Mesothelial cell of epicardium (in vitro differentiated cells): ENCODE results near the gene CPTP. TPM values are rescaled to one million over a fixed set of nuclear protein-coding genes. Genes with fewer than 3 reads are reported as not detected.

Source experiments
- DNase-seq, 2 experiments: peaks; one replicate each; pipeline ENCODE4 v3.0.0; 2021; ENCODE audit warnings: low spot score in 2 of 2; ENCODE audit not compliant: unreplicated experiment in 2 of 2
- H3K27ac Mint-ChIP-seq: 2 replicates; pipeline ENCODE4 v1.8.0; 2021; ENCODE audit warnings: mixed read lengths
- H3K27me3 Mint-ChIP-seq: 2 replicates; pipeline ENCODE4 v1.8.0; 2021; ENCODE audit warnings: low read depth, mixed read lengths
- H3K36me3 Mint-ChIP-seq: 2 replicates; pipeline ENCODE4 v1.8.0; 2021; ENCODE audit warnings: mixed read lengths
- H3K4me1 Mint-ChIP-seq: 2 replicates; pipeline ENCODE4 v1.8.0; 2021; ENCODE audit warnings: mixed read lengths
- H3K4me3 Mint-ChIP-seq: 2 replicates; pipeline ENCODE4 v1.8.0; 2021; ENCODE audit warnings: mild to moderate bottlenecking, moderate library complexity, mixed read lengths
- H3K9me3 Mint-ChIP-seq: 2 replicates; pipeline ENCODE4 v1.8.0; 2021; ENCODE audit warnings: mixed read lengths
- total RNA-seq: library from RNA; stranded (reverse); gene quantifications from 3 replicates; pipeline ENCODE4 v1.2.1, GENCODE V29; 2021
- TF ChIP-seq, protein P1 (sequence below): fragments of 200-600 bp; sonication (generic); IDR thresholded peaks from one replicate; pipeline ENCODE4 v1.5.0; 2021; ENCODE audit warnings: antibody characterized with exemption; ENCODE audit not compliant: unreplicated experiment

Gene CPTP
- total RNA-seq, result 17.8 to 19.3 TPM (median 18.5 TPM) in 3 replicates

DNA sequence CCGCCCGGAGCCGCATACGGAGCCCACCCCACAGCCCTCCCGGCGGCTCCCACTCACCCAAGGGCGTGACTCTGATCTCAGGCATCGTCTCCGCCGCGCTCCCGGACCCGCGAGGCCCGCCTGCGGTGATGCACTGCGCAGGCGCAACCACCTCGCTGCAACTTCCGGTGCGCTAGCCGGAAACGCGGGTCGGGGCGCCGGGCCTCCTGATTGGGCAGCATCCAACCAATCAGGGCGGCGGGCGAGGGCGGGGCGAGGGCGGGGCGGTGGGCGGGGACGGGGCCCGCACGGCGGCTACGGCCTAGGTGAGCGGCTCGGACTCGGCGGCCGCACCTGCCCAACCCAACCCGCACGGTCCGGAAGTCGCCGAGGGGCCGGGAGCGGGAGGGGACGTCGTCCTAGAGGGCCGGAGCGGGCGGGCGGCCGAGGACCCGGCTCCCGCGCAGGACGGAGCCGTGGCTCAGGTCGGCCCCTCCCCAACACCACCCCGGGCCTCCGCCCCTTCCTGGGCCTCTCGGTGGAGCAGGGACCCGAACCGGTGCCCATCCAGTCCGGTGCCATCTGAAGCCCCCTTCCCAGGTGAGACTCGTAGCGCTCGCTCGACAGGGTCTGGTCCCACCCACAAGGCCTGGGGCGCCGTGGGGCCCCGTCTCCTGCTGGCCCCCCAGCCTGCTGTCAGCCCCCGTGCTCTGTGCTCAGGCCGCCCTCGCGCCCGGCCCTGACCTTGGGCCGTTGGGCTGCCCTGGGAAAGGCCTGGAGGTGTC is at the start of gene CPTP, which contains the start of gene INTS11:
TSS of gene CPTP (plus strand) at position 279 of the 764 bp plus-strand sequence. CDS start 2,109 bp downstream, outside the sequence.
TSS of gene INTS11 (minus strand) at position 137 of the 764 bp plus-strand sequence. CDS start at position 85, 52 bp downstream.
- H3K4me3 Mint-ChIP-seq, result peak within 1 kb of the TSS; percentile 86
- H3K4me1 Mint-ChIP-seq, result peaks cover 14% of the 10 kb centered on the region
- H3K27ac Mint-ChIP-seq, result peak within 1 kb of the TSS; percentile 95
- TF ChIP-seq, protein P1, sequence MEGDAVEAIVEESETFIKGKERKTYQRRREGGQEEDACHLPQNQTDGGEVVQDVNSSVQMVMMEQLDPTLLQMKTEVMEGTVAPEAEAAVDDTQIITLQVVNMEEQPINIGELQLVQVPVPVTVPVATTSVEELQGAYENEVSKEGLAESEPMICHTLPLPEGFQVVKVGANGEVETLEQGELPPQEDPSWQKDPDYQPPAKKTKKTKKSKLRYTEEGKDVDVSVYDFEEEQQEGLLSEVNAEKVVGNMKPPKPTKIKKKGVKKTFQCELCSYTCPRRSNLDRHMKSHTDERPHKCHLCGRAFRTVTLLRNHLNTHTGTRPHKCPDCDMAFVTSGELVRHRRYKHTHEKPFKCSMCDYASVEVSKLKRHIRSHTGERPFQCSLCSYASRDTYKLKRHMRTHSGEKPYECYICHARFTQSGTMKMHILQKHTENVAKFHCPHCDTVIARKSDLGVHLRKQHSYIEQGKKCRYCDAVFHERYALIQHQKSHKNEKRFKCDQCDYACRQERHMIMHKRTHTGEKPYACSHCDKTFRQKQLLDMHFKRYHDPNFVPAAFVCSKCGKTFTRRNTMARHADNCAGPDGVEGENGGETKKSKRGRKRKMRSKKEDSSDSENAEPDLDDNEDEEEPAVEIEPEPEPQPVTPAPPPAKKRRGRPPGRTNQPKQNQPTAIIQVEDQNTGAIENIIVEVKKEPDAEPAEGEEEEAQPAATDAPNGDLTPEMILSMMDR, result no peak
- H3K9me3 Mint-ChIP-seq, result no peaks in the 10 kb centered on the region
- DNase-seq, result peak; percentile 96
- no peaks in the 10 kb centered on the region for H3K27me3 Mint-ChIP-seq
- no peaks in the 10 kb centered on the region for H3K36me3 Mint-ChIP-seq

- H3K27me3 Mint-ChIP-seq, result no peaks in the 10 kb centered on the region
- no peaks in the 10 kb centered on the region for H3K9me3 Mint-ChIP-seq
- TF ChIP-seq, protein P1, result no peak
- no peak for DNase-seq
- H3K4me3 Mint-ChIP-seq, result peak overlapping the region; percentile 72
- peaks cover 1% of the 10 kb centered on the region for H3K36me3 Mint-ChIP-seq
- peak overlapping the region; percentile 39 for H3K27ac Mint-ChIP-seq
- H3K4me1 Mint-ChIP-seq, result peaks cover 32% of the 10 kb centered on the region
Measured at GRCh38 chr1:1274931-1275431, 49.6 kb upstream of the CPTP start.

DNA sequence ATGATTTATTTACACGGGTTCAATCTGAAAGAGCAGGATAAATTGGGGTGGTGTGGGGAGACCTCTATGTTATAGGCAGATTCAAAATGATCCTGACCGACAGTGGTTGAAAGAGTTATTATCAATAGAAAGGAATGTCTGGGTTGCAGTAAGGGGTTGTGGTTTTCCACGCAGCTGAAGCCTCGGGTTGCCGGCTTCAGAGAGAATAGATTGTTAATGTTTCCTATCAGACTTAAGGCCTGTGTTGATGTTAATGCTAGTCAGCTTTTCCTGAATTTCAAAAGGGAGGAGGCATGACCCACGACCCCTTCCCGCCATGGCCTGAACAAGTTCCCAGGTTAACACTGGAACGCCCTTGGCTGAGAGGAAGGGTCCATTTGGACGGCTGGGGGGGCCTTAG is 48.8 kb upstream of the CPTP start:
- Mint-ChIP-seq H3K9me3 (no peaks in the 10 kb centered on the region), H3K4me3 (peak overlapping the region; percentile 37), H3K36me3 (peaks cover 1% of the 10 kb centered on the region), H3K4me1 (peaks cover 25% of the 10 kb centered on the region), H3K27ac (no peak overlapping the region), H3K27me3 (no peaks in the 10 kb centered on the region)
- DNase-seq, result no peak
- TF ChIP-seq, protein P1, result no peak

- no peak for DNase-seq
- Mint-ChIP-seq H3K27ac (no peak overlapping the region), H3K4me3 (no peak overlapping the region), H3K36me3 (no peaks in the 10 kb centered on the region), H3K27me3 (no peaks in the 10 kb centered on the region), H3K4me1 (peaks cover 5% of the 10 kb centered on the region), H3K9me3 (no peaks in the 10 kb centered on the region)
- TF ChIP-seq, protein P1, result no peak
Measured at GRCh38 chr1:1278620-1279019, 46.0 kb upstream of the CPTP start.

DNA sequence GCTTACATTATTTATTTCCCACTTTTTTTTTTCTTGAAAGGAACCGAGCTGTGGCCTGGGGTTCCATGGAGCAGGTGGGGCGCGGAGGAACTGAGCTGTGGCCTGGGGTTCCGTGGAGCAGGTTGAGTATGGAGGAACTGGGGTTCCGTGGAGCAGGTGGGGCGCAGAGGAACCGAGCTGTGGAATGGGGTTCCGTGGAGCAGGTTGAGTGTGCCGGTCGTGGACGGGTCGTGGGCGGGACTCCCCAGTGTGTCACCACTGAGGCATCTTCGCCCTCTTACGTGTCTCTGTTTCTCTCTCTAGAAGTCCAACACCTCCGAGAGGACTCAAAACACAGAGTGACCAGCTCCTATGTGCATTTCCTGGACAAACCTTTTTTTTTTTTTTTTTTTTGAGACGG is 45.6 kb upstream of the CPTP start:
- DNase-seq, result no peak
- Mint-ChIP-seq H3K4me3 (no peak overlapping the region), H3K4me1 (peaks cover 5% of the 10 kb centered on the region), H3K27ac (no peak overlapping the region), H3K36me3 (no peaks in the 10 kb centered on the region), H3K9me3 (no peaks in the 10 kb centered on the region), H3K27me3 (no peaks in the 10 kb centered on the region)
- TF ChIP-seq, protein P1, result no peak
